Subcutaneous adipose tissue (tissue), 4 donors: Measurements from ENCODE around the gene PPP1R7. TPM values are rescaled to one million over a fixed set of nuclear protein-coding genes. Genes with fewer than 3 reads are reported as not detected.

Source experiments
- CTCF ChIP-seq: fragments of 450-650 bp; IDR thresholded peaks from one replicate; pipeline ENCODE4 v1.5.1; 2016; ENCODE audit warnings: low read depth, mild to moderate bottlenecking, control low read depth, antibody characterized with exemption, moderate library complexity
- total RNA-seq, 4 donors: library from RNA; depleted of rRNA; stranded (reverse); fragments of >200 nt; gene quantifications; one replicate each; pipeline ENCODE4 v1.1.0, GENCODE V29; 2016

Gene PPP1R7
- total RNA-seq, 4 donors from 2014 or later = 38.8 to 48.1 (median 40.3) TPM

GRCh38 chr2:241203218-241204009 is 53.1 kb downstream of the PPP1R7 start:
- TF ChIP-seq CTCF = no peak

- TF ChIP-seq CTCF = no peak
Observed at GRCh38 chr2:241204010-241204384, 53.7 kb downstream of the PPP1R7 start.

GRCh38 chr2:241204490-241204889 is 54.2 kb downstream of the PPP1R7 start:
- no peak for TF ChIP-seq CTCF

- no peak for TF ChIP-seq CTCF
Observed at GRCh38 chr2:241205086-241205485, 54.8 kb downstream of the PPP1R7 start.

- TF ChIP-seq CTCF = no peak
Observed at GRCh38 chr2:241207151-241207550, 56.9 kb downstream of the PPP1R7 start.

- no peak for TF ChIP-seq CTCF
Observed at GRCh38 chr2:241207641-241208040, 57.4 kb downstream of the PPP1R7 start.

GRCh38 chr2:241208058-241208457 is 57.8 kb downstream of the PPP1R7 start:
- TF ChIP-seq CTCF = no peak
